Measurements from ENCODE around the gene COX6A2.

The COX6A2 gene

GRCh38 chr16:31471875-31472708 lies 43.9 kb upstream of the COX6A2 start, which contains the start of gene TGFB1I1:
TGFB1I1 (plus strand) TSS chr16:31472152; CDS start chr16:31472189, 37 bp downstream.
- Histone ChIP-seq H3K9me3 (ENCODE audit: control insufficient read depth in 2 of 2, low read length in 2 of 2) (no peaks in the 10 kb centered on the region), H3K4me3 (ENCODE audit: low read length in 2 of 2) (peak within 1 kb of the TSS; percentile 65 to 72), H3K9ac (ENCODE audit: low read depth in 1 of 2, low read length in 2 of 2) (peak within 1 kb of the TSS; percentile 72 to 73), H3K27me3 (ENCODE audit: control insufficient read depth in 2 of 2, insufficient read depth in 2 of 2, low read length in 2 of 2) (no peaks in the 10 kb centered on the region), H3K4me1 (ENCODE audit: control insufficient read depth in 2 of 2, insufficient read depth in 2 of 2, low read length in 2 of 2) (peaks cover 16 to 19% of the 10 kb centered on the region in 2 donors), H3K36me3 (ENCODE audit: control insufficient read depth in 2 of 2, insufficient read depth in 2 of 2, low read length in 2 of 2) (peaks cover 0 to 1% of the 10 kb centered on the region in 2 donors), H3K27ac (ENCODE audit: low read depth in 2 of 2, low read length in 2 of 2) (peak within 1 kb of the TSS; percentile 84 to 85)

DNA sequence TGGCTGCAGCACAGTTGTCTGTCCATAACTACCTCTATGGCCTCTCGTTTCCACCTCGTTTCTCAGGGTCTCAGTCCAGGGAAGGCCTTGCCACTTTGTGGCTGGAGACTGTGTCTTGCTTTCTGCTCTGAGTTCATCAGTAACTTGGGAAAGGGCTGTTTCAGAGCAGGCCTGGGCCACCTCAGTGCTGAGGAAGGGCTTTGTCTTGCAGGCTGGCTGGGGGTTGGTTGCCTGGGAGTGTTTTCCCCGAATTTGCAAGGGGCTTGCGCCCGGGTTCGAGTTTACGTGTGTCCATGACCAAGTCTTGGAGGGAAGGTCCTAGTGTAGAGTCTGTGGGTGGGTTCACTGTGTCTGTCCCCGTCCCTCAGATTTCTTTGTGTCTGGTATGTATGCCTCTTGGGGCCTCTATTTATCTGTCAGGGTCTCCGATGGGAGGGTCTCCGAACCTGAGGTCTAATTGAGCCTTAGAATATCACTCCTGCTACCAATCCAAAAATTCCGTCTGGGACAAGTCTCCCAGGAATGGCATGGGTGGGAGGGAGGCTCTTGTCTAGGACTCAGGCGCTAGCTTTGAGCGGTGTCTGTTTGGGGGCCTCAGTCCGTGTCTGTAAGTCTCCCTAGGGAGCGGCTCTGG lies 43.2 kb upstream of the COX6A2 start:
- peak overlapping the region; percentile 50 to 67 for H3K4me3 ChIP-seq (ENCODE audit: low read length in 2 of 2)
- H3K9ac ChIP-seq (ENCODE audit: low read depth in 1 of 2, low read length in 2 of 2), result peak overlapping the region; percentile 48 to 65
- peak overlapping the region; percentile 84 to 85 for H3K27ac ChIP-seq (ENCODE audit: low read depth in 2 of 2, low read length in 2 of 2)
- H3K27me3 ChIP-seq (ENCODE audit: control insufficient read depth in 2 of 2, insufficient read depth in 2 of 2, low read length in 2 of 2), result no peaks in the 10 kb centered on the region
- H3K4me1 ChIP-seq (ENCODE audit: control insufficient read depth in 2 of 2, insufficient read depth in 2 of 2, low read length in 2 of 2), result peaks cover 13 to 19% of the 10 kb centered on the region in 2 donors
- peaks cover 0 to 3% of the 10 kb centered on the region in 2 donors for H3K36me3 ChIP-seq (ENCODE audit: control insufficient read depth in 2 of 2, insufficient read depth in 2 of 2, low read length in 2 of 2)
- no peaks in the 10 kb centered on the region for H3K9me3 ChIP-seq (ENCODE audit: control insufficient read depth in 2 of 2, low read length in 2 of 2)

DNA sequence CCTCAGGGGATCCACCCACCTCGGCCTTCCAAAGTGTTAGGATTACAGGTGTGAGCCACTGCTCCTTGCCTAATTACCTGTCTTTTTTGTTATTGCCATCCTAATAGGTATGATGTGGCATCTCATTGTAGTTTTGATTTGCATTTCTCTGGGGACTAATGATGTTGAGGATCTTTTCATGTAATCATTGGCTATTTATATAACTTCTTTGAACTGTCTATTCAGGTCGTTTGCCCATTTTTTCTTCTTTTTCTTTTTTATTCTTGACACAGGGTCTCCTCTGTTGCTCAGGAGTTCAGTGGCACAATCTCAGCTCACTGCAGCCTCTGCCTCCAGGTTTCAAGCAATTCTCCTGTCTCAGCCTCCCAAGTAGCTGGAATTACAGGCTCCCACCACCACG lies 42.5 kb upstream of the COX6A2 start:
- no peak overlapping the region for H3K4me3 ChIP-seq (ENCODE audit: low read length in 2 of 2)
- H3K9me3 ChIP-seq (ENCODE audit: control insufficient read depth in 2 of 2, low read length in 2 of 2), result no peaks in the 10 kb centered on the region
- peak overlapping the region in 1 of 2 donors; percentile 84 for H3K27ac ChIP-seq (ENCODE audit: low read depth in 2 of 2, low read length in 2 of 2)
- H3K27me3 ChIP-seq (ENCODE audit: control insufficient read depth in 2 of 2, insufficient read depth in 2 of 2, low read length in 2 of 2), result no peaks in the 10 kb centered on the region
- peaks cover 11 to 13% of the 10 kb centered on the region in 2 donors for H3K4me1 ChIP-seq (ENCODE audit: control insufficient read depth in 2 of 2, insufficient read depth in 2 of 2, low read length in 2 of 2)
- H3K36me3 ChIP-seq (ENCODE audit: control insufficient read depth in 2 of 2, insufficient read depth in 2 of 2, low read length in 2 of 2), result peaks cover 0 to 6% of the 10 kb centered on the region in 2 donors
- peak overlapping the region in 1 of 2 donors; percentile 65 for H3K9ac ChIP-seq (ENCODE audit: low read depth in 1 of 2, low read length in 2 of 2)

GRCh38 chr16:31467858-31468257 lies 39.7 kb upstream of the COX6A2 start:
- peaks cover 0 to 18% of the 10 kb centered on the region in 2 donors for H3K36me3 ChIP-seq (ENCODE audit: control insufficient read depth in 2 of 2, insufficient read depth in 2 of 2, low read length in 2 of 2)
- no peaks in the 10 kb centered on the region for H3K27me3 ChIP-seq (ENCODE audit: control insufficient read depth in 2 of 2, insufficient read depth in 2 of 2, low read length in 2 of 2)
- H3K9ac ChIP-seq (ENCODE audit: low read depth in 1 of 2, low read length in 2 of 2), result no peak overlapping the region
- no peak overlapping the region for H3K4me3 ChIP-seq (ENCODE audit: low read length in 2 of 2)
- peaks cover 8 to 11% of the 10 kb centered on the region in 2 donors for H3K4me1 ChIP-seq (ENCODE audit: control insufficient read depth in 2 of 2, insufficient read depth in 2 of 2, low read length in 2 of 2)
- no peaks in the 10 kb centered on the region for H3K9me3 ChIP-seq (ENCODE audit: control insufficient read depth in 2 of 2, low read length in 2 of 2)
- H3K27ac ChIP-seq (ENCODE audit: low read depth in 2 of 2, low read length in 2 of 2), result no peak overlapping the region

GRCh38 chr16:31467151-31467773 lies 39.1 kb upstream of the COX6A2 start:
- Histone ChIP-seq H3K9me3 (ENCODE audit: control insufficient read depth in 2 of 2, low read length in 2 of 2) (no peaks in the 10 kb centered on the region), H3K36me3 (ENCODE audit: control insufficient read depth in 2 of 2, insufficient read depth in 2 of 2, low read length in 2 of 2) (peaks cover 3 to 24% of the 10 kb centered on the region in 2 donors), H3K4me1 (ENCODE audit: control insufficient read depth in 2 of 2, insufficient read depth in 2 of 2, low read length in 2 of 2) (peaks cover 6 to 8% of the 10 kb centered on the region in 2 donors), H3K27me3 (ENCODE audit: control insufficient read depth in 2 of 2, insufficient read depth in 2 of 2, low read length in 2 of 2) (no peaks in the 10 kb centered on the region), H3K27ac (ENCODE audit: low read depth in 2 of 2, low read length in 2 of 2) (no peak overlapping the region), H3K9ac (ENCODE audit: low read depth in 1 of 2, low read length in 2 of 2) (no peak overlapping the region), H3K4me3 (ENCODE audit: low read length in 2 of 2) (no peak overlapping the region)

DNA sequence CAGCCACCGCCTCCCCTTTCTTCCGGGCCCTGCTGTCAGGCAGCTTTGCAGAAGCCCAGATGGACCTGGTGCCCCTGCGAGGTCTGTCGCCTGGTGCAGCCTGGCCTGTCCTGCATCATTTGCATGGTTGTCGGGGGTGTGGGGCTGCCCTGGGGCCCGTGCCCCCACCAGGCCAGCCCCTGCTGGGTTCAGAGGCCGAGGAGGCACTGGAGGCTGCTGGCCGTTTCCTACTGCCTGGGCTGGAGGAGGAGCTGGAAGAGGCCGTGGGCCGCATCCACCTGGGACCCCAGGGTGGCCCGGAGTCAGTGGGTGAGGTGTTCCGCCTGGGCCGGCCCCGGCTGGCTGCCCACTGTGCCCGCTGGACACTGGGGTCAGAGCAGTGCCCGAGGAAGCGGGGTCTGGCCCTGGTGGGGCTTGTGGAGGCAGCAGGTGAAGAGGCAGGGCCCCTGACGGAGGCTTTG lies 38.3 kb upstream of the COX6A2 start:
- Histone ChIP-seq H3K9me3 (ENCODE audit: control insufficient read depth in 2 of 2, low read length in 2 of 2) (no peaks in the 10 kb centered on the region), H3K9ac (ENCODE audit: low read depth in 1 of 2, low read length in 2 of 2) (no peak overlapping the region), H3K4me3 (ENCODE audit: low read length in 2 of 2) (no peak overlapping the region), H3K4me1 (ENCODE audit: control insufficient read depth in 2 of 2, insufficient read depth in 2 of 2, low read length in 2 of 2) (peaks cover 2 to 5% of the 10 kb centered on the region in 2 donors), H3K36me3 (ENCODE audit: control insufficient read depth in 2 of 2, insufficient read depth in 2 of 2, low read length in 2 of 2) (peaks cover 8 to 28% of the 10 kb centered on the region in 2 donors), H3K27ac (ENCODE audit: low read depth in 2 of 2, low read length in 2 of 2) (no peak overlapping the region), H3K27me3 (ENCODE audit: control insufficient read depth in 2 of 2, insufficient read depth in 2 of 2, low read length in 2 of 2) (no peaks in the 10 kb centered on the region)

DNA sequence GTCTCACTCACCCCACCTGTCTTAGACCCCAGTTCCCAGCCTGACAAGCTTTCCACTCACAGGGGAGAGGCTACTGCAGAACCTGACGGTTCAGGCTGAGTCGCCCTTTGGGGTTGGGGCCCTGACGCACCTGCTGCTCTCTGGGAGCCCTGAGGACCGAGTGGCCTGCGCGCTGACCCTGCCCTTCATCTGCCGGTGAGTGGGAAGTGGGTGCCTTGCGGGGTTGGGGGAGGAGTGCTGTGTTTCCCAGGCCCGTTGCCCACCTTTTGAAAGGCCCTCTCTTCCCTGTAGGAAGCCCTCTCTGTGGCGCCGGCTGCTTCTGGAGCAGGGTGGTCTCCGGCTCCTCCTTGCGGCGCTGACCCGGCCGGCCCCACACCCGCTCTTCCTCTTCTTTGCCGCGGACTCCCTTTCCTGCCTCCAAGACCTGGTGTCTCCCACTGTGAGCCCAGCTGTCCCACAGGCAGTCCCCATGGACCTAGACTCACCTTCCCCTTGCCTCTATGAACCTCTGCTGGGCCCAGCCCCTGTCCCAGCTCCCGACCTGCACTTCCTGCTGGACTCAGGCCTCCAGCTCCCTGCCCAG lies 37.7 kb upstream of the COX6A2 start:
- no peak overlapping the region for H3K27ac ChIP-seq (ENCODE audit: low read depth in 2 of 2, low read length in 2 of 2)
- no peaks in the 10 kb centered on the region for H3K4me1 ChIP-seq (ENCODE audit: control insufficient read depth in 2 of 2, insufficient read depth in 2 of 2, low read length in 2 of 2)
- no peaks in the 10 kb centered on the region for H3K9me3 ChIP-seq (ENCODE audit: control insufficient read depth in 2 of 2, low read length in 2 of 2)
- H3K4me3 ChIP-seq (ENCODE audit: low read length in 2 of 2), result no peak overlapping the region
- peaks cover 8 to 28% of the 10 kb centered on the region in 2 donors for H3K36me3 ChIP-seq (ENCODE audit: control insufficient read depth in 2 of 2, insufficient read depth in 2 of 2, low read length in 2 of 2)
- no peak overlapping the region for H3K9ac ChIP-seq (ENCODE audit: low read depth in 1 of 2, low read length in 2 of 2)
- H3K27me3 ChIP-seq (ENCODE audit: control insufficient read depth in 2 of 2, insufficient read depth in 2 of 2, low read length in 2 of 2), result no peaks in the 10 kb centered on the region

GRCh38 chr16:31464781-31465260 lies 36.7 kb upstream of the COX6A2 start:
- H3K4me3 ChIP-seq (ENCODE audit: low read length in 2 of 2), result no peak overlapping the region
- H3K4me1 ChIP-seq (ENCODE audit: control insufficient read depth in 2 of 2, insufficient read depth in 2 of 2, low read length in 2 of 2), result peaks cover 7 to 8% of the 10 kb centered on the region in 2 donors
- no peaks in the 10 kb centered on the region for H3K9me3 ChIP-seq (ENCODE audit: control insufficient read depth in 2 of 2, low read length in 2 of 2)
- no peaks in the 10 kb centered on the region for H3K27me3 ChIP-seq (ENCODE audit: control insufficient read depth in 2 of 2, insufficient read depth in 2 of 2, low read length in 2 of 2)
- H3K27ac ChIP-seq (ENCODE audit: low read depth in 2 of 2, low read length in 2 of 2), result no peak overlapping the region
- no peak overlapping the region for H3K9ac ChIP-seq (ENCODE audit: low read depth in 1 of 2, low read length in 2 of 2)
- peaks cover 8 to 28% of the 10 kb centered on the region in 2 donors for H3K36me3 ChIP-seq (ENCODE audit: control insufficient read depth in 2 of 2, insufficient read depth in 2 of 2, low read length in 2 of 2)

DNA sequence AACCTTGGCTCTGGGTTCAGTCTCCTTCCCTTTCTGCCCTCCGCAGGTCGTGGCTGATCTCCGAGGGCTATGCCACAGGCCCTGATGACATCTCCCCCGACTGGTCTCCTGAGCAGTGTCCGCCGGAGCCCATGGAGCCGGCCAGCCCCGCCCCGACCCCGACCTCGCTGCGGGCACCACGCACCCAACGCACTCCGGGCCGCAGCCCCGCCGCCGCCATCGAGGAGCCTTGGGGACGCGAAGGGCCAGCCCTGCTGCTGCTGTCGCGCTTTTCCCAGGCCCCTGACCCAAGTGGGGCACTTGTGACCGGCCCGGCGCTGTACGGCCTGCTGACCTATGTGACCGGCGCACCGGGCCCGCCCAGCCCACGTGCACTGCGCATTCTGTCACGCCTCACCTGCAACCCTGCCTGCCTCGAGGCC lies 36.2 kb upstream of the COX6A2 start:
- Histone ChIP-seq H3K9me3 (ENCODE audit: control insufficient read depth in 2 of 2, low read length in 2 of 2) (no peaks in the 10 kb centered on the region), H3K27me3 (ENCODE audit: control insufficient read depth in 2 of 2, insufficient read depth in 2 of 2, low read length in 2 of 2) (no peaks in the 10 kb centered on the region), H3K9ac (ENCODE audit: low read depth in 1 of 2, low read length in 2 of 2) (no peak overlapping the region), H3K27ac (ENCODE audit: low read depth in 2 of 2, low read length in 2 of 2) (no peak overlapping the region), H3K4me1 (ENCODE audit: control insufficient read depth in 2 of 2, insufficient read depth in 2 of 2, low read length in 2 of 2) (peaks cover 7 to 9% of the 10 kb centered on the region in 2 donors), H3K4me3 (ENCODE audit: low read length in 2 of 2) (no peak overlapping the region), H3K36me3 (ENCODE audit: control insufficient read depth in 2 of 2, insufficient read depth in 2 of 2, low read length in 2 of 2) (peaks cover 8 to 28% of the 10 kb centered on the region in 2 donors)

All from mucosa of rectum (tissue), 2 donors.